Skeletal muscle tissue (tissue), 5 donors: ENCODE data around the gene PTMA. TPM values are rescaled to one million over a fixed set of nuclear protein-coding genes. Genes with fewer than 3 reads are reported as not detected.

Experiments used
- H3K27ac ChIP-seq: one replicate; pipeline ENCODE4 v1.7.0; 2013; ENCODE audit warnings: mild to moderate bottlenecking, low read depth, low read length, inconsistent platforms
- H3K27me3 ChIP-seq, 3 donors: one replicate each; pipeline ENCODE4 v1.7.0; 2013; ENCODE audit warnings: low read length in 3 of 3; ENCODE audit not compliant: control insufficient read depth in 3 of 3, insufficient read depth in 3 of 3
- H3K36me3 ChIP-seq, 3 donors: one replicate each; pipeline ENCODE4 v1.7.0; 2013; ENCODE audit warnings: low read length in 3 of 3; ENCODE audit not compliant: control insufficient read depth in 3 of 3, insufficient read depth in 3 of 3
- H3K4me1 ChIP-seq, 3 donors: one replicate each; pipeline ENCODE4 v1.7.0; 2013; ENCODE audit warnings: low read length in 3 of 3, mild to moderate bottlenecking in 3 of 3; ENCODE audit not compliant: control insufficient read depth in 3 of 3, insufficient read depth in 3 of 3
- H3K4me3 ChIP-seq, 3 donors: one replicate each; pipeline ENCODE4 v1.7.0; 2013; ENCODE audit warnings: low read length in 3 of 3
- H3K9ac ChIP-seq, 3 donors: one replicate each; pipeline ENCODE4 v1.7.0; 2013; ENCODE audit warnings: low read length in 3 of 3, mild to moderate bottlenecking in 3 of 3, moderate library complexity in 2 of 3, low read depth in 1 of 3
- H3K9me3 ChIP-seq, 3 donors: one replicate each; pipeline ENCODE4 v1.7.0; 2013; ENCODE audit warnings: low read length in 3 of 3; ENCODE audit not compliant: control insufficient read depth in 3 of 3
- small RNA-seq: library from RNA; depleted of rRNA; stranded (forward); fragments of <200 nt; gene quantifications from one replicate; pipeline ENCODE3, GENCODE V24; 2014
- total RNA-seq: library from RNA; depleted of rRNA; stranded (reverse); fragments of >200 nt; gene quantifications from one replicate; pipeline ENCODE4 v1.2.3, GENCODE V29; 2014
- donor health status: Osteomylitis.

PTMA gene
- total RNA-seq, 1 donor from 2014 or later: 422 TPM

- Histone ChIP-seq H3K27me3 (no peaks in the 10 kb centered on the region), H3K4me1 (no peaks in the 10 kb centered on the region), H3K4me3 (no peak overlapping the region), H3K27ac (no peak overlapping the region), H3K36me3 (no peaks in the 10 kb centered on the region), H3K9me3 (no peaks in the 10 kb centered on the region), H3K9ac (no peak overlapping the region)
Measured at GRCh38 chr2:231751042-231751815, 42.9 kb downstream of the PTMA start.

GRCh38 chr2:231752061-231752460 is 43.7 kb downstream of the PTMA start:
- Histone ChIP-seq H3K9me3 (no peaks in the 10 kb centered on the region), H3K27me3 (no peaks in the 10 kb centered on the region), H3K27ac (no peak overlapping the region), H3K4me3 (no peak overlapping the region), H3K4me1 (no peaks in the 10 kb centered on the region), H3K36me3 (no peaks in the 10 kb centered on the region), H3K9ac (no peak overlapping the region)

GRCh38 chr2:231761735-231762134 is 53.4 kb downstream of the PTMA start:
- no peaks in the 10 kb centered on the region for H3K27me3 ChIP-seq

More at GRCh38 chr2:231761735-231762134, 53.4 kb downstream of the PTMA start:
- H3K36me3 ChIP-seq: no peaks in the 10 kb centered on the region
- no peak overlapping the region for H3K4me3 ChIP-seq
- H3K4me1 ChIP-seq: peaks cover 0 to 2% (median 0%) of the 10 kb centered on the region in 3 donors
- H3K9ac ChIP-seq: no peak overlapping the region
- no peaks in the 10 kb centered on the region for H3K9me3 ChIP-seq
- H3K27ac ChIP-seq: no peak overlapping the region

Small RNA genes within 50 kb of the gene (small RNA-seq; reads per million reads assigned to genes)
- not detected for gene RF00015

Other genes starting within 250 kb of the PTMA start
- 110 TPM for gene NCL, start 244.0 kb upstream of the PTMA start, total RNA-seq
- 0.52 TPM for gene NMUR1, start 178.1 kb upstream of the PTMA start, total RNA-seq
- gene TEX44, start 115.7 kb upstream of the PTMA start, total RNA-seq: not detected
- gene PDE6D, start 72.8 kb downstream of the PTMA start, total RNA-seq: 14.1 TPM
- gene COPS7B, start 77.9 kb downstream of the PTMA start, total RNA-seq: 10.4 TPM
- 5.7 TPM for gene NPPC, start 217.9 kb downstream of the PTMA start, total RNA-seq